IMR-90 (cell line): ENCODE data around the gene TMA16. TPM values are rescaled to one million over a fixed set of nuclear protein-coding genes. Genes with fewer than 3 reads are reported as not detected.

ENCODE experiments used
- ATAC-seq: fragments of 200-7000 bp; cut with Tn5 transposase; 2 replicates; pipeline ENCODE4 v1.9.1; 2020; ENCODE audit warnings: low read depth, mild to moderate bottlenecking, moderate library complexity
- BruUV-seq: library from RNA; stranded (reverse); fragments of 400-500 nt; replicated peaks from 2 replicates; lab custom pipeline; 2021; lab: Mats Ljungman, UMichigan
- CTCF ChIA-PET: fragments of 300-600 bp; formaldehyde crosslinking; extraction: SDS; loops from one replicate; lab custom pipeline; 2021; ENCODE audit warnings: antibody characterized with exemption; lab: Yijun Ruan, JAX
- POLR2A ChIA-PET: fragments of 300-600 bp; sonication (Branson Sonifier 250); formaldehyde crosslinking; loops from one replicate; lab custom pipeline; 2022; ENCODE audit warnings: antibody characterized with exemption; ENCODE audit not compliant: unreplicated experiment; lab: Charles Lee
- DNase-seq: peaks from one replicate; pipeline ENCODE4 v3.0.0; 2013
- H2AFZ ChIP-seq: replicated peaks from 2 replicates; pipeline ENCODE3; 2013; ENCODE audit warnings: low read length, mild to moderate bottlenecking; ENCODE audit not compliant: poor library complexity
- H2AK5ac ChIP-seq: 2 replicates; pipeline ENCODE4 v1.6.1; 2013; ENCODE audit warnings: low read depth, low read length, inconsistent platforms
- H2AK9ac ChIP-seq: replicated peaks from 2 replicates; pipeline ENCODE3; 2013; ENCODE audit warnings: mild to moderate bottlenecking, low read depth, low read length, moderate library complexity; ENCODE audit not compliant: poor library complexity
- H2BK120ac ChIP-seq: 2 replicates; pipeline ENCODE4 v1.6.1; 2013; ENCODE audit warnings: low read depth, low read length, inconsistent platforms
- H2BK15ac ChIP-seq: 3 replicates; pipeline ENCODE4 v1.6.1; 2013; ENCODE audit warnings: low read depth, low read length, inconsistent platforms
- H2BK20ac ChIP-seq: 2 replicates; pipeline ENCODE4 v1.6.1; 2013; ENCODE audit warnings: low read depth, mild to moderate bottlenecking, inconsistent platforms, low read length, moderate library complexity
- H2BK5ac ChIP-seq: 2 replicates; pipeline ENCODE4 v1.6.1; 2013; ENCODE audit warnings: mild to moderate bottlenecking, low read depth, low read length, inconsistent platforms; ENCODE audit not compliant: poor library complexity, severe bottlenecking
- H3K14ac ChIP-seq: replicated peaks from 2 replicates; pipeline ENCODE4 v1.6.1; 2013; ENCODE audit warnings: low read depth, low read length, inconsistent platforms
- H3K18ac ChIP-seq: 2 replicates; pipeline ENCODE4 v1.6.1; 2013; ENCODE audit warnings: low read depth, low read length, control low read depth
- H3K23ac ChIP-seq: 2 replicates; pipeline ENCODE4 v1.6.1; 2013; ENCODE audit warnings: low read depth, low read length, inconsistent platforms
- H3K27ac ChIP-seq: 2 replicates; pipeline ENCODE4 v1.5.1; 2013; ENCODE audit warnings: mild to moderate bottlenecking, control low read depth, low read length; ENCODE audit not compliant: insufficient read depth
- H3K27me3 ChIP-seq: 2 replicates; pipeline ENCODE4 v1.6.1; 2013; ENCODE audit warnings: low read length; ENCODE audit not compliant: control insufficient read depth, insufficient read depth
- H3K36me3 ChIP-seq: 2 replicates; pipeline ENCODE4 v1.6.1; 2013; ENCODE audit warnings: low read length, mixed read lengths; ENCODE audit not compliant: control insufficient read depth, insufficient read depth
- H3K4ac ChIP-seq: 2 replicates; pipeline ENCODE4 v1.6.1; 2013; ENCODE audit warnings: low read depth, low read length, inconsistent platforms
- H3K4me1 ChIP-seq: 2 replicates; pipeline ENCODE4 v1.6.1; 2013; ENCODE audit warnings: low read length, mixed read lengths; ENCODE audit not compliant: control insufficient read depth, insufficient read depth
- H3K4me2 ChIP-seq: 2 replicates; pipeline ENCODE4 v1.6.1; 2013; ENCODE audit warnings: low read depth, mild to moderate bottlenecking, control low read depth, low read length, moderate library complexity
- H3K4me3 ChIP-seq: 2 replicates; pipeline ENCODE4 v1.5.1; 2013; ENCODE audit warnings: low read depth, mild to moderate bottlenecking, control low read depth, low read length, moderate library complexity; ENCODE audit not compliant: insufficient read depth
- H3K56ac ChIP-seq: 2 replicates; pipeline ENCODE4 v1.6.1; 2013; ENCODE audit warnings: low read length, inconsistent platforms; ENCODE audit not compliant: insufficient read depth; ENCODE audit errors: extremely low read depth
- H3K79me1 ChIP-seq, 2 experiments: 2 replicates each; pipeline ENCODE4 v1.6.1; 2013; ENCODE audit warnings: low read length in 2 of 2, inconsistent platforms in 1 of 2, low read depth in 1 of 2
- H3K9ac ChIP-seq: 2 replicates; pipeline ENCODE4 v1.6.1; 2013; ENCODE audit warnings: low read depth, low read length, control low read depth
- H3K9me1 ChIP-seq: 2 replicates; pipeline ENCODE4 v1.6.1; 2013; ENCODE audit warnings: low read length, inconsistent platforms; ENCODE audit not compliant: insufficient read depth
- H3K9me3 ChIP-seq: 2 replicates; pipeline ENCODE4 v1.6.1; 2013; ENCODE audit warnings: low read length; ENCODE audit not compliant: control insufficient read depth, insufficient read depth
- H4K20me1 ChIP-seq: 2 replicates; pipeline ENCODE4 v1.6.1; 2013; ENCODE audit warnings: low read length, inconsistent platforms; ENCODE audit not compliant: insufficient read depth
- H4K5ac ChIP-seq: 2 replicates; pipeline ENCODE4 v1.6.1; 2013; ENCODE audit warnings: mild to moderate bottlenecking, low read depth, low read length, control low read depth
- H4K8ac ChIP-seq, 2 experiments: 2 replicates each; pipeline ENCODE4 v1.6.1; 2013; ENCODE audit warnings: low read depth in 2 of 2, low read length in 2 of 2, control low read depth in 1 of 2, inconsistent platforms in 1 of 2
- H4K91ac ChIP-seq: 2 replicates; pipeline ENCODE4 v1.6.1; 2013; ENCODE audit warnings: low read depth, low read length, inconsistent platforms; ENCODE audit not compliant: insufficient read depth
- CEBPB ChIP-seq: IDR thresholded peaks from 2 replicates; pipeline ENCODE4 v1.6.1; 2012; ENCODE audit warnings: low read depth, low read length, improper control_type of control experiment
- CHD1 ChIP-seq: IDR thresholded peaks from 2 replicates; pipeline ENCODE4 v1.6.1; 2012; ENCODE audit warnings: low read depth, low read length, improper control_type of control experiment
- FOS ChIP-seq: fragments of 150-350 bp; IDR thresholded peaks from 2 replicates; pipeline ENCODE4 v1.6.1; 2016; ENCODE audit warnings: low read depth, low read length
- MAFK ChIP-seq: IDR thresholded peaks from 2 replicates; pipeline ENCODE4 v1.6.1; 2012; ENCODE audit warnings: low read depth, low read length, improper control_type of control experiment
- MAZ ChIP-seq: IDR thresholded peaks from 2 replicates; pipeline ENCODE4 v1.6.1; 2012; ENCODE audit warnings: low read depth, mild to moderate bottlenecking, low read length, improper control_type of control experiment, moderate library complexity, borderline replicate concordance
- MXI1 ChIP-seq: IDR thresholded peaks from 2 replicates; pipeline ENCODE4 v1.6.1; 2012; ENCODE audit warnings: low read depth, mild to moderate bottlenecking, low read length, moderate library complexity, borderline replicate concordance
- NFE2L2 ChIP-seq: fragments of 150-350 bp; IDR thresholded peaks from 2 replicates; pipeline ENCODE4 v1.6.1; 2016; ENCODE audit warnings: low read depth, mild to moderate bottlenecking, low read length
- RAD21 ChIP-seq: IDR thresholded peaks from 2 replicates; pipeline ENCODE4 v1.6.1; 2012; ENCODE audit warnings: low read length, improper control_type of control experiment
- RFX5 ChIP-seq: IDR thresholded peaks from 2 replicates; pipeline ENCODE4 v1.8.0; 2012; ENCODE audit warnings: low read depth, mild to moderate bottlenecking, low read length, moderate library complexity
- SMC3 ChIP-seq: fragments of 150-350 bp; IDR thresholded peaks from 2 replicates; pipeline ENCODE4 v1.6.1; 2016; ENCODE audit warnings: low read depth, mild to moderate bottlenecking, antibody characterized with exemption, low read length, moderate library complexity
- WGBS, 2 experiments: methylation state at CpG; one replicate each; pipeline versions ENCODE4 v1.1.5 to v1.1.7; 2013; ENCODE audit warnings: missing lambda C conversion rate in 2 of 2; ENCODE audit not compliant: insufficient read length in 1 of 2; ENCODE audit errors: extremely low coverage in 2 of 2; 5-methylcytosine and 5-hydroxymethylcytosine counted together
- dilution Hi-C: fragments of 300-500 bp; cut with HindIII; formaldehyde crosslinking; loops from one replicate; pipeline ENCODE4 v1.14.3; 2018; ENCODE audit warnings: low sequenced_read_pairs; ENCODE audit not compliant: unreplicated experiment
- in situ Hi-C: fragments of 300-500 bp; cut with MboI; formaldehyde crosslinking; loops from 3 replicates; pipeline ENCODE4 v1.14.3; 2019; ENCODE audit warnings: low sequenced_read_pairs, inconsistent platforms, mixed read lengths
- intact Hi-C: fragments of 100-400 bp; cut with micrococcal nuclease; formaldehyde crosslinking; loops from 2 replicates; pipeline ENCODE4 v1.10.0; 2022
- polyA plus RNA-seq, 3 experiments: library from polyadenylated mRNA; depleted of rRNA; stranded (reverse); fragments of >200 nt; gene quantifications; 2 replicates each; pipeline ENCODE4 v1.2.3, GENCODE V29; 2012; ENCODE audit warnings: low replicate concordance in 1 of 3
- total RNA-seq: library from RNA; depleted of rRNA; stranded (reverse); fragments of >200 nt; gene quantifications from 2 replicates; pipeline ENCODE4 v1.2.3, GENCODE V29; 2012
- TF ChIP-seq, protein P1 (sequence below): conservative IDR thresholded peaks from 2 replicates; pipeline ENCODE4 v1.5.1; 2012; ENCODE audit warnings: mild to moderate bottlenecking, low read depth, low read length, improper control_type of control experiment

The TMA16 gene
- total and polyA plus RNA-seq, 2 of the 4 experiments (the other 2 are of a cell fraction) = 9.3 to 19.8 TPM

DNA sequence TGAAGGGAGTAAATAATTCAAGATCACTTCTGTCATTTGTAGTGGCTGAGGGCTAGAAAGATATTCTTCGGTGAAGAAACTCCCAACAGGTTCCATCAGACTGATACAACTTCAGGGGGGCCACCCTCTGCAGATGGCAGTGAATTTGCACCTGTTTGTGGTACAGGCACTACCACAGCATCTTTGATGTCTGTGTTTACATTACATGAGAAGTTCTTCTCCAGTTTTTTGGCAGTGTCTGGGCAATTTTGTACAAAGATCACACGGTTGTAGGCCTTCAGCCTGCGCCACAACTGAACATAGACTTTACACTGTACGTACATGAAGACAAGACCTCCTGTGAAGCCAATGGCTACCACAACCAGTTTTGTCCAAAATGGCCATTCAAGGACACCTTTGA, 34.2 kb downstream of the TMA16 start:
- no peak overlapping the region for H2AFZ ChIP-seq
- H4K20me1 ChIP-seq = no peaks in the 10 kb centered on the region
- no peaks in the 10 kb centered on the region for H3K9me3 ChIP-seq
- H3K56ac ChIP-seq = no peak overlapping the region
- no CpG with 5 or more reads among the region's 4 CpGs for WGBS, 2 experiments
- H3K23ac ChIP-seq = no peak overlapping the region
- no peak overlapping the region for H2AK9ac ChIP-seq
- ChIA-PET POLR2A (no interaction called here), CTCF (no interaction called here)
- no peak overlapping the region for H3K4ac ChIP-seq
- H3K4me1 ChIP-seq = peaks cover 3% of the 10 kb centered on the region
- no peaks in the 10 kb centered on the region for H3K79me1 ChIP-seq
- no peak overlapping the region for H3K4me3 ChIP-seq
- no peak overlapping the region for H2BK15ac ChIP-seq
- BruUV-seq = no TSS peak
- no peak overlapping the region for H4K91ac ChIP-seq
- in situ Hi-C loops = loop anchor here (25.0 kb wide), 1 partner anchor 416 kb away; no protein-coding TSS in a partner anchor
- intact Hi-C loops = no loop called here
- H3K14ac ChIP-seq = no peak overlapping the region
- no peak overlapping the region for H2BK20ac ChIP-seq
- H3K9me1 ChIP-seq = 0 out of 2 replicates have a peak, but pooled peaks cover 4% of the 10 kb centered on the region
- DNase-seq (no peak), ATAC-seq (no peak)
- no peak overlapping the region for H4K8ac ChIP-seq
- H3K18ac ChIP-seq = no peak overlapping the region
- TF ChIP-seq CHD1 = no peak
- no peak for TF ChIP-seq RFX5
- TF ChIP-seq FOS = no peak
- TF ChIP-seq SMC3 = no peak
- no peak for TF ChIP-seq RAD21
- TF ChIP-seq MAZ = no peak
- no peak for TF ChIP-seq NFE2L2
- TF ChIP-seq CEBPB = no peak
- TF ChIP-seq MXI1 = no peak
- TF ChIP-seq, protein P1, sequence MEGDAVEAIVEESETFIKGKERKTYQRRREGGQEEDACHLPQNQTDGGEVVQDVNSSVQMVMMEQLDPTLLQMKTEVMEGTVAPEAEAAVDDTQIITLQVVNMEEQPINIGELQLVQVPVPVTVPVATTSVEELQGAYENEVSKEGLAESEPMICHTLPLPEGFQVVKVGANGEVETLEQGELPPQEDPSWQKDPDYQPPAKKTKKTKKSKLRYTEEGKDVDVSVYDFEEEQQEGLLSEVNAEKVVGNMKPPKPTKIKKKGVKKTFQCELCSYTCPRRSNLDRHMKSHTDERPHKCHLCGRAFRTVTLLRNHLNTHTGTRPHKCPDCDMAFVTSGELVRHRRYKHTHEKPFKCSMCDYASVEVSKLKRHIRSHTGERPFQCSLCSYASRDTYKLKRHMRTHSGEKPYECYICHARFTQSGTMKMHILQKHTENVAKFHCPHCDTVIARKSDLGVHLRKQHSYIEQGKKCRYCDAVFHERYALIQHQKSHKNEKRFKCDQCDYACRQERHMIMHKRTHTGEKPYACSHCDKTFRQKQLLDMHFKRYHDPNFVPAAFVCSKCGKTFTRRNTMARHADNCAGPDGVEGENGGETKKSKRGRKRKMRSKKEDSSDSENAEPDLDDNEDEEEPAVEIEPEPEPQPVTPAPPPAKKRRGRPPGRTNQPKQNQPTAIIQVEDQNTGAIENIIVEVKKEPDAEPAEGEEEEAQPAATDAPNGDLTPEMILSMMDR = no peak
- TF ChIP-seq MAFK = no peak
- H2AK5ac ChIP-seq = no peak overlapping the region
- no peak overlapping the region for H3K4me2 ChIP-seq
- H2BK5ac ChIP-seq = no peak overlapping the region
- H3K36me3 ChIP-seq = peaks cover 7% of the 10 kb centered on the region
- dilution Hi-C loops = no loop called here
- no peak overlapping the region for H3K27ac ChIP-seq
- no peak overlapping the region for H3K9ac ChIP-seq
- H4K5ac ChIP-seq = no peak overlapping the region
- no peaks in the 10 kb centered on the region for H3K27me3 ChIP-seq
- H2BK120ac ChIP-seq = no peak overlapping the region
